B cell (primary cell): Measurements from ENCODE around the gene TRIO. TPM values are rescaled to one million over a fixed set of nuclear protein-coding genes. Genes with fewer than 3 reads are reported as not detected.

Experiments used
- ATAC-seq: fragments of 200-7000 bp; cut with Tn5 transposase; one replicate; pipeline ENCODE4 v1.10.0; 2021; ENCODE audit warnings: low read depth, mild to moderate bottlenecking, moderate number of reproducible peaks, moderate library complexity
- CTCF ChIA-PET: fragments of 350-600 bp; sonication (Branson Sonifier 250); formaldehyde crosslinking; loops from one replicate; lab custom pipeline; 2021; ENCODE audit warnings: antibody characterized with exemption, inconsistent platforms; lab: Charles Lee
- POLR2A ChIA-PET: fragments of 350-600 bp; sonication (Branson Sonifier 250); formaldehyde crosslinking; loops from one replicate; lab custom pipeline; 2021; ENCODE audit warnings: antibody characterized with exemption; lab: Charles Lee
- DNase-seq: peaks from one replicate; pipeline ENCODE4 v3.0.0; 2013
- H2AFZ ChIP-seq: 2 replicates; pipeline ENCODE4 v1.6.1; 2012; ENCODE audit warnings: mild to moderate bottlenecking, low read depth, low read length; ENCODE audit not compliant: insufficient read depth, poor library complexity, severe bottlenecking
- H3K27ac ChIP-seq, 2 donors: 1 replicate in 1 of 2; 2 replicates in 1 of 2; pipeline ENCODE4 v1.5.1; 2012 to 2013; ENCODE audit warnings: low read length in 2 of 2, mild to moderate bottlenecking in 2 of 2, moderate library complexity in 1 of 2
- H3K27me3 ChIP-seq, 4 experiments: fragments of 200-600 bp in 1 of 4; sonication (generic) in 1 of 4; replicated peaks in 1 of 4; 1 replicate in 2 of 4; 2 replicates in 2 of 4; pipeline versions ENCODE4 v1.6.1 to v1.7.0; 2013 to 2016; ENCODE audit warnings: low read length in 3 of 4, mild to moderate bottlenecking in 2 of 4, mixed read lengths in 1 of 4, moderate library complexity in 1 of 4; ENCODE audit not compliant: insufficient read depth in 4 of 4, control insufficient read depth in 3 of 4; ENCODE audit errors: control extremely low read depth in 1 of 4
- H3K36me3 ChIP-seq, 2 experiments: replicated peaks in 1 of 2; 1 replicate in 1 of 2; 2 replicates in 1 of 2; pipeline versions ENCODE4 v1.6.1 to v1.7.1; 2013; ENCODE audit warnings: low read length in 1 of 2; ENCODE audit not compliant: insufficient read depth in 2 of 2, control insufficient read depth in 1 of 2; ENCODE audit errors: control extremely low read depth in 1 of 2, extremely low read depth in 1 of 2
- H3K4me1 ChIP-seq, 2 donors: fragments of 200-600 bp in 1 of 2; sonication (generic) in 1 of 2; 1 replicate in 1 of 2; 2 replicates in 1 of 2; pipeline versions ENCODE4 v1.5.1 to v1.6.1; 2013 to 2017; ENCODE audit warnings: low read length in 2 of 2; ENCODE audit not compliant: control insufficient read depth in 2 of 2, insufficient read depth in 2 of 2
- H3K4me2 ChIP-seq: replicated peaks from 2 replicates; pipeline ENCODE3; 2012; ENCODE audit warnings: mild to moderate bottlenecking, low read depth, low read length; ENCODE audit not compliant: poor library complexity, severe bottlenecking
- H3K4me3 ChIP-seq, 5 experiments: fragments of 200-600 bp in 1 of 5; sonication (generic) in 1 of 5; 1 replicate in 3 of 5; 2 replicates in 2 of 5; pipeline versions ENCODE4 v1.5.1 to v1.7.0; 2011 to 2016; ENCODE audit warnings: low read length in 4 of 5, mild to moderate bottlenecking in 4 of 5, low read depth in 2 of 5, control low read depth in 1 of 5, moderate library complexity in 1 of 5; ENCODE audit not compliant: insufficient read depth in 1 of 5; ENCODE audit errors: control extremely low read depth in 1 of 5, extremely low read depth in 1 of 5
- H3K79me2 ChIP-seq: fragments of 200-600 bp; sonication (generic); one replicate; pipeline ENCODE4 v1.6.0; 2016; ENCODE audit warnings: low read length; ENCODE audit not compliant: control insufficient read depth, insufficient read depth
- H3K9ac ChIP-seq: fragments of 200-600 bp; sonication (generic); 2 replicates; pipeline ENCODE4 v1.6.1; 2017; ENCODE audit warnings: mild to moderate bottlenecking, low read length, moderate library complexity
- H3K9me3 ChIP-seq, 3 donors: one replicate each; pipeline versions ENCODE4 v1.6.1 to v1.7.1; 2013; ENCODE audit warnings: low read length in 2 of 3; ENCODE audit not compliant: control insufficient read depth in 2 of 3, insufficient read depth in 1 of 3; ENCODE audit errors: control extremely low read depth in 1 of 3
- H4K20me1 ChIP-seq: 2 replicates; pipeline ENCODE4 v1.6.0; 2012; ENCODE audit warnings: mild to moderate bottlenecking, low read length; ENCODE audit not compliant: insufficient read depth, control insufficient read depth, poor library complexity, severe bottlenecking
- H3K27ac Mint-ChIP-seq: one replicate; pipeline ENCODE4 v1.8.0; 2021; ENCODE audit warnings: mixed read lengths
- H3K27me3 Mint-ChIP-seq: one replicate; pipeline ENCODE4 v1.8.0; 2021; ENCODE audit warnings: mixed read lengths
- H3K4me1 Mint-ChIP-seq: one replicate; pipeline ENCODE4 v1.8.0; 2021; ENCODE audit warnings: mixed read lengths
- H3K4me3 Mint-ChIP-seq: one replicate; pipeline ENCODE4 v1.8.0; 2021; ENCODE audit warnings: mixed read lengths
- H3K9me3 Mint-ChIP-seq: one replicate; pipeline ENCODE4 v1.8.0; 2022; ENCODE audit warnings: mixed read lengths; ENCODE audit not compliant: insufficient read depth
- EZH2 ChIP-seq: IDR thresholded peaks from 2 replicates; pipeline ENCODE4 v1.6.1; 2012; ENCODE audit warnings: borderline replicate concordance, low read depth, mild to moderate bottlenecking, moderate library complexity, low read length; ENCODE audit not compliant: insufficient read depth, poor library complexity, severe bottlenecking
- whole genome bisulfite sequencing: methylation state at CpG from one replicate; pipeline ENCODE4 v1.1.5; 2013; ENCODE audit warnings: missing lambda C conversion rate; ENCODE audit not compliant: insufficient coverage; 5-methylcytosine and 5-hydroxymethylcytosine counted together
- intact Hi-C: fragments of 100-400 bp; cut with micrococcal nuclease; formaldehyde crosslinking; loops from one replicate; pipeline ENCODE4 v1.10.0; 2022
- polyA plus RNA-seq: library from polyadenylated mRNA; depleted of rRNA; stranded (reverse); fragments of >200 nt; gene quantifications from 2 replicates; pipeline ENCODE4 v1.2.3, GENCODE V29; 2012
- total RNA-seq, 2 donors: library from RNA; stranded (reverse); fragments of 120-200 nt in 1 of 2; gene quantifications; 1 replicate in 1 of 2; 2 replicates in 1 of 2; pipeline versions ENCODE4 v1.2.3 to v1.2.4, GENCODE V29; 2013 to 2022
- TF ChIP-seq, protein P1 (sequence below): fragments of 200-600 bp; IDR thresholded peaks from one replicate; pipeline ENCODE4 v1.8.0; 2022; ENCODE audit warnings: antibody characterized with exemption, mild to moderate bottlenecking

TRIO gene
- total and polyA plus RNA-seq, 2 donors (not counting 1 experiment from before 2014, with no cell fraction given), result 90.5 to 479 TPM

GRCh38 chr5:14532180-14532579, 389.0 kb downstream of the TRIO start:
- no peaks in the 10 kb centered on the region for H3K9me3 Mint-ChIP-seq
- Histone ChIP-seq H3K36me3 (no peaks in the 10 kb centered on the region), H2AFZ (no peak overlapping the region), H3K9me3 (no peaks in the 10 kb centered on the region), H3K4me3 (no peak overlapping the region), H3K4me2 (no peak overlapping the region), H3K4me1 (peaks cover 7 to 8% of the 10 kb centered on the region in 2 donors), H3K27ac (no peak overlapping the region), H3K9ac (no peak overlapping the region), H3K27me3 (no peaks in the 10 kb centered on the region), H4K20me1 (no peaks in the 10 kb centered on the region), H3K79me2 (no peaks in the 10 kb centered on the region)
- H3K27me3 Mint-ChIP-seq, result no peaks in the 10 kb centered on the region
- ATAC-seq (no peak), DNase-seq (no peak)
- H3K27ac Mint-ChIP-seq, result no peak overlapping the region
- 32% methylated on average over 2 of the region's 3 CpGs for WGBS
- H3K4me1 Mint-ChIP-seq, result peaks cover 14% of the 10 kb centered on the region
- H3K4me3 Mint-ChIP-seq, result no peak overlapping the region
- intact Hi-C loops, result no loop called here
- TF ChIP-seq, protein P1, sequence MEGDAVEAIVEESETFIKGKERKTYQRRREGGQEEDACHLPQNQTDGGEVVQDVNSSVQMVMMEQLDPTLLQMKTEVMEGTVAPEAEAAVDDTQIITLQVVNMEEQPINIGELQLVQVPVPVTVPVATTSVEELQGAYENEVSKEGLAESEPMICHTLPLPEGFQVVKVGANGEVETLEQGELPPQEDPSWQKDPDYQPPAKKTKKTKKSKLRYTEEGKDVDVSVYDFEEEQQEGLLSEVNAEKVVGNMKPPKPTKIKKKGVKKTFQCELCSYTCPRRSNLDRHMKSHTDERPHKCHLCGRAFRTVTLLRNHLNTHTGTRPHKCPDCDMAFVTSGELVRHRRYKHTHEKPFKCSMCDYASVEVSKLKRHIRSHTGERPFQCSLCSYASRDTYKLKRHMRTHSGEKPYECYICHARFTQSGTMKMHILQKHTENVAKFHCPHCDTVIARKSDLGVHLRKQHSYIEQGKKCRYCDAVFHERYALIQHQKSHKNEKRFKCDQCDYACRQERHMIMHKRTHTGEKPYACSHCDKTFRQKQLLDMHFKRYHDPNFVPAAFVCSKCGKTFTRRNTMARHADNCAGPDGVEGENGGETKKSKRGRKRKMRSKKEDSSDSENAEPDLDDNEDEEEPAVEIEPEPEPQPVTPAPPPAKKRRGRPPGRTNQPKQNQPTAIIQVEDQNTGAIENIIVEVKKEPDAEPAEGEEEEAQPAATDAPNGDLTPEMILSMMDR, result no peak
- no peak for TF ChIP-seq EZH2
- CTCF ChIA-PET, result interaction anchor here (0.7 kb wide), 1 partner anchor 117 kb away, joined by 3 read pairs; no protein-coding TSS in a partner anchor
- POLR2A ChIA-PET, result interaction anchor here (0.6 kb wide), 1 partner anchor 133 kb away, joined by 3 read pairs; no protein-coding TSS in a partner anchor

DNA sequence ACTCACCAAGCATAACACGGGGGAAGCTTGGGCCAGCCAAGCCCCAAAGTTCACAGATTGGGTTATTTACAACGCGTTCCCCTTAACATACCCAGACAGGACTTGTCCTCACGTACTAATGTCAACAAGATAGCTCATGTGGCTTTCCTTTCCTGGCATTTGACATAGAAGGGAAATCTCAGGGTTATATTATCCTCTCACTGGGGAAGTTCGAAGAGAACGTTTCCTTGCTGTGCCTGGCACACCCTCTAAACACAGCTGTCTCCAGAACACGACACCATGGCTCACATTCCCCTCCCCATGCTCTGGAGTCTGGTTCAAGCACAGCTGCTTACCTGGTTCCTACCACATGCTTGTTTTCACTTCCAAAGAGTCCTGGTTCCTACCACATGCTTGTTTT, 391.6 kb downstream of the TRIO start:
- no peak overlapping the region for H3K4me3 Mint-ChIP-seq
- no peak overlapping the region for H3K4me3 ChIP-seq
- H3K79me2 ChIP-seq, result no peaks in the 10 kb centered on the region
- no peak overlapping the region for H2AFZ ChIP-seq
- peaks cover 6% of the 10 kb centered on the region for H3K27me3 Mint-ChIP-seq
- H4K20me1 ChIP-seq, result no peaks in the 10 kb centered on the region
- no peak overlapping the region for H3K27ac Mint-ChIP-seq
- ChIA-PET POLR2A (interaction anchor here (0.7 kb wide), 1 partner anchor 43 kb away, joined by 3 read pairs; no protein-coding TSS in a partner anchor), CTCF (no interaction called here)
- H3K27me3 ChIP-seq, result no peaks in the 10 kb centered on the region
- H3K4me1 ChIP-seq, result peaks cover 7 to 8% of the 10 kb centered on the region in 2 donors
- no peaks in the 10 kb centered on the region for H3K36me3 ChIP-seq
- H3K4me2 ChIP-seq, result peak overlapping the region; percentile 11
- H3K9me3 ChIP-seq, result no peaks in the 10 kb centered on the region
- H3K9me3 Mint-ChIP-seq, result peaks cover 2% of the 10 kb centered on the region
- TF ChIP-seq, protein P1, result no peak
- no peak for TF ChIP-seq EZH2
- no peak for DNase-seq
- H3K4me1 Mint-ChIP-seq, result peaks cover 14% of the 10 kb centered on the region
- no peak for ATAC-seq
- 10% methylated on average over 5 of the region's 7 CpGs for WGBS
- H3K27ac ChIP-seq, result no peak overlapping the region
- H3K9ac ChIP-seq, result no peak overlapping the region
- intact Hi-C loops, result no loop called here
